COLO829 (cell line): ENCODE measurements around the gene PEDS1.
"Not testable (repeated sequence)": the region's sequence is repeated elsewhere in the genome, so short reads cannot be mapped to it uniquely, and the experiment has no call there.

ENCODE experiments used
- DNase-seq: peaks from one replicate; pipeline ENCODE4 v3.0.0; 2012; ENCODE audit warnings: low spot score

Gene PEDS1

GRCh38 chr20:50153500-50154377 is at the start of gene PEDS1:
PEDS1 (minus strand) TSS chr20:50153723; CDS start chr20:50153637, 86 bp downstream.
- peak; percentile 95 for DNase-seq

GRCh38 chr20:50202677-50203076 is 49.2 kb upstream of the PEDS1 start:
- DNase-seq, result no peak

DNA sequence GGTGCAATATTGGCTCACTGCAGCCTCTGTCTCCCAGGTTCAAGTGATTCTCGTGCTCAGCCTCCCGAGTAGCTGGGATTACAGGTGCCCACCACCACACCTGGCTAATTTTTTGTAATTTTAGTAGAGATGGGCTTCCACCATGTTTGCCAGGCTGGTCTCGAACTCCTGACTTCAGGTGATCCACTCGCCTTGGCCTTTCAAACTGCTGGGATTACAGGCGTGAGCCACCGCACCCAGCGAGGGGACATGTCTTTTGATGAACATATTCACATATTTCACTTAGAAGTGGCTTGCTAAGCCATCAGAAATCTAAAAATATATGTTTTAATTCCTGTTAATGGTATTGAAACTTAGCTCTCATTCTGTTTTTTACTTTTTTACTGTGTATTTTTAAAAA is 48.2 kb upstream of the PEDS1 start:
- not testable (repeated sequence) for DNase-seq

DNA sequence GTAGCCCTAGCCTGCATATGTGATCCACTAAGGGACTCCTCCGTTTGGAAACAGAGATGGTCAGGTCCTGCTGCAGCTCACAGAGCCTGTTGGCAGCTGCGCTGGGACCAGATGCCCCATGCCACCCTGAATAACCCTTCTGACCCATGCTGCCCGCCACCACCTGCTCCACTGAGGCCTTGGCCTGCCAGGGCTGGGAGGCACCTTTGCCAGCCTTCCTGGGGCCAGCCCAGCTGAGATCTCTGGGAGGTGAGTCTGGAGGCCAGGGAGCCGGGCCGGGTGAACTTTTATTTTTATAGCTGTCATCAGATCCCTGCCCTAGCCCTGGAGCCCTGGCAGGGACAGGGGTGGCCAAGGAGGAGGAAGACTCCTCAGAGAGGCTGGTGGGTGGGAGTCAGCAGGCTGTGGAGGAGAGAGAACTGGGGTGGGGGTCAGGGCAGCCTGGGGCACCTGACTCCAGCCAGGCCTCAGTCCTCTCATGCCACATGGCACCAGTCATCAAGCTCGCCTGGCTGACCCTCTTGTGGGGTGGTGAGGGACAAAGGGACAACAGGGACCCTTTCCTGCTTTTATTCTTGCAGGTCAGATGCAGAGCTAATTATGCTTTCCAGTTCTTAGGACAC is 47.1 kb upstream of the PEDS1 start:
- DNase-seq, result no peak

DNA sequence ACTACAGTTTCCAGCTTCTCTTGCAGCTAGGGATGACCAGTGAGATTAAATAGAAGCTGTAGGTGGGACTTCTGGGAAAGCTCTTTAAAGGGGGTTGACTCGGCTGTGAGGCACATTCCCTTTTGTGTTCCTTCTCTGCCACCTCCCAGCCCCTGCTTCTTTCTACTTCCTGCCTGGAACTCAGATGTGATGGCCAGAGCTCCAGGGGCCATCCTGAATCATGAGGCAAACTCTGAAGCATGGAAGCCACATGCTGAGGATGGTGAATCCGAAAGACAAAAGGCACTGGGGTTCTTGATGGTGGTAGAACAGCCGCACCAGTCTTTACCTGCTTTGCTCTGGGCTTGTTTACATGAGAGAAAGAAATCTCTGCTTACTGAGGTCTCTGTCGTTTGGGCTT is 46.2 kb upstream of the PEDS1 start:
- DNase-seq, result no peak

DNA sequence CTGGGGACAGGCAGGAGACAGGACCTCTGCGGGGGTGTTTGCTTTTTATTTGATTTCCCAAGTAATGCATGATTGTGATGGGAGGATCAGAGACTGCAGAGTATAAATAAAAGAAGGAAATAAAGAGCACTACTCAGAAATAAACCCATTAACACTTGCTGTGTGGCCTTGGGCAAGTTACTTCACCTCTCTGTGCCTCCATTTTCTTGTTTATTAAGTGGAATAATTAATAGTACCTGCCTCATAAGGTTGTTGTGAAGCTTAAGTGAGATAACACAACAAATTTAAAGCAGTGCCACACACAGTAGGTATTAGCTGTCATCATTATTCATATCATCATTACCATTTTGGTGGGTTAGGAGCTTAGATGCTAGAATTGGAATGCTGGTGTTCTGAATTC is 45.2 kb upstream of the PEDS1 start:
- no peak for DNase-seq

- DNase-seq, result no peak
These were observed 44.7 kb upstream of the PEDS1 start for GRCh38 chr20:50198180-50198666.

- DNase-seq, result no peak
These were observed 44.1 kb upstream of the PEDS1 start for GRCh38 chr20:50197463-50198179.

GRCh38 chr20:50196896-50197295 is 43.4 kb upstream of the PEDS1 start:
- no peak for DNase-seq

GRCh38 chr20:50196248-50196647 is 42.7 kb upstream of the PEDS1 start:
- no peak for DNase-seq

DNA sequence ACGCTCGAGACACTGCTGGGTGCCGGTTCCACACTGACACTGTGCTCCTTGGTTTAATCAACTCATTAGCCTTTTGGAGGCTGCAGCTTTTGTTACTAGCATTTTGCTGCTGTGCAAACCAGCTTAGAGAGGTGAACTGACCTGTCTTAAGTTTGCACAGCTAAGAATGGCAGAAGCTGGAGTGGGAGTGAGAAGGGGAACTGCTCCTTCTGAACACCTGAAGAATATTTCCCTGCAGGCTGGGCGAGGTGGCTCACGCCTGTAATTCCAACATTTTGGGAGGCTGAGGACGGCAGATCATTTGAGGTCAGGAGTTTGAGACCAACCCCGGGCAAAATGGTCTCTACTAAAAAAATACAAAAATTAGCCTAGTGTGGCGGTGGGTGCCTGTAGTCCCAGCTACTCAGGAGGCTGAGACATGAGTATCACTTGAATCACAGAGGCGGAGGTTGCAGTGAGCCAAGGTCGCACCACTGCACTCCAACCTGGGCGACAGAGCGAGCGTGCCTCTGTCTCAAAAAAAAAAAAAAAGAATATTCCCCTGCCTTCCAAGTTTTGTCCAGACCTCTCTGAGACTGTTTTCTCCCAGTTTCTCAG is 42.1 kb upstream of the PEDS1 start:
- DNase-seq, result no peak

DNA sequence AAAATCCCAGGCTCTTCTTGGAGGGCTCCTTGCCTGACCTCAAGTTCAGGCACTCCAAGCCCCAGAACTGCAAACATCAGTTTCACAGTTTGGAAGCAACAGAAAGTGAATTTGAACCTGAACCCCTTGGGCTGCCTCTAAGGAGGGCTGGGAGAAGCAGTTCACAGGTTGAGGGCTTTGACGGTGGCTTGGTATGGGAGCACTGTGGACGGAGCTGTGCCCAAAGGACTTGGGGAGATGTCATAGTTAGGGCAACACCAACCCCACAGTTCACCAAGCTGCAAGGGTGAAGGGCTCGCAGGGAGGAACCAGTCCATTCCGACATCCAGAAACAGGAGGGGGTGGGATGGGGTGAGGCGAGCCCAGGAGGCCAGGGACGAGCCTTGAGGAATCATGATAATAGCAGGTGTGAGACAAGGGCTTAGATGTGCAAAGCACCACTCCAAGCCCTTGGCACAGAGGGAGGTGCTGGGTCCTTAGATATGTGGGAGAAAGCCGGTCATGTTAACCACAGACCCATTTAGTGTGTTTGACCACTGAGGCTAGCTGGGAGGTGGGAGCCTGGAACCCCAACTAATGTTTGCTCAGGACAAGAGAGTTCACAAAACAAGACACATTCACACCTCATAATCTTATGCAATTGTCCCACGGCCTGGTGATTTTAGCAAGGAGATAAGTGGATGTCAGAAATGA is 41.5 kb upstream of the PEDS1 start:
- DNase-seq, result no peak

GRCh38 chr20:50194422-50194830 is 40.9 kb upstream of the PEDS1 start:
- DNase-seq, result no peak

DNA sequence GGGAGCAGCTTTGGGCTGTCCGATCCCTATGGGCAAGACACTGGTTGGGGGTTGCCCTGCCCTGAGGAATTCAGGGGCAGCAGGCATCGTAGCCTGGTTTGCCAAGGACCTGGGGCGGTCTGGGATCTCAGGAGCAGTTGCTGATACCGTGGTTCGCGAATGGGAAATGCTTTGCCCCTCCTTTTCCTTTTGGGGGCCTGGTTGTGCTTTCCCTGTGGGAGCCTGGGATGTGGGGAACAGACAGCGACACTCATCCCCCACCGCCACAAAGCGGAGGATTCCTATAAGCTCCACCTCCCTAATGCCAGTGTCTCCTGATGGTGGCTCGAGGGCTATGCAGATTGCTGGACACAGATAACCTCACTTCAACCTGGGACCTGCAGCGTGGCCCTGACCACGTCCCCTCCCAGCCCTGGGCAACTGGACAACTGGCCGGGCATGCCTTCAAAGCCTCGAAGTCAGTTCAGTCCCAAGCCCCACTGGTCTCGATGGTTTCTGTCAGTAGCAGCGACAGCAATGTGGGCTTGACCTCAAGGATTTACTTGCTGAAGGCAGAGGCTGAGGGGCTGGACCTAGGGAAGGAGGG is 40.4 kb upstream of the PEDS1 start:
- no peak for DNase-seq

- DNase-seq, result no peak
These were observed 39.8 kb upstream of the PEDS1 start for GRCh38 chr20:50193199-50193835.

GRCh38 chr20:50192364-50193198 is 39.1 kb upstream of the PEDS1 start:
- peak; percentile 90 for DNase-seq

GRCh38 chr20:50191544-50192363 is 38.2 kb upstream of the PEDS1 start:
- DNase-seq, result no peak

DNA sequence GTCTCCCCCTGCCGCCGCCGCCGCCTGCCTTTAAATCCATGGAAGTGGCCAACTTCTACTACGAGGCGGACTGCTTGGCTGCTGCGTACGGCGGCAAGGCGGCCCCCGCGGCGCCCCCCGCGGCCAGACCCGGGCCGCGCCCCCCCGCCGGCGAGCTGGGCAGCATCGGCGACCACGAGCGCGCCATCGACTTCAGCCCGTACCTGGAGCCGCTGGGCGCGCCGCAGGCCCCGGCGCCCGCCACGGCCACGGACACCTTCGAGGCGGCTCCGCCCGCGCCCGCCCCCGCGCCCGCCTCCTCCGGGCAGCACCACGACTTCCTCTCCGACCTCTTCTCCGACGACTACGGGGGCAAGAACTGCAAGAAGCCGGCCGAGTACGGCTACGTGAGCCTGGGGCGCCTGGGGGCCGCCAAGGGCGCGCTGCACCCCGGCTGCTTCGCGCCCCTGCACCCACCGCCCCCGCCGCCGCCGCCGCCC is 37.6 kb upstream of the PEDS1 start:
- DNase-seq, result no peak
